Fibroblast of peridontal ligament (primary cell): ENCODE data around the gene MAP4K5.
"Not testable (repeated sequence)": the region's sequence is repeated elsewhere in the genome, so short reads cannot be mapped to it uniquely, and the experiment has no call there.

ENCODE experiments used
- DNase-seq: peaks from one replicate; pipeline ENCODE4 v3.0.0-alpha.2; 2010; ENCODE audit errors: extremely low read depth

The MAP4K5 gene

GRCh38 chr14:50531595-50532501, 521 bp downstream of the MAP4K5 start:
- DNase-seq = peak; percentile 31

- DNase-seq = peak; percentile 28
Measured at GRCh38 chr14:50530794-50531365, 1.5 kb downstream of the MAP4K5 start.

GRCh38 chr14:50530358-50530757, 2.0 kb downstream of the MAP4K5 start:
- peak; percentile 68 for DNase-seq

- no peak for DNase-seq
Measured at GRCh38 chr14:50529288-50530179, 2.8 kb downstream of the MAP4K5 start.

- DNase-seq = peak; percentile 62
Measured at GRCh38 chr14:50528000-50528399, 4.4 kb downstream of the MAP4K5 start.

GRCh38 chr14:50524731-50525515, 7.4 kb downstream of the MAP4K5 start:
- no peak for DNase-seq

GRCh38 chr14:50524060-50524459, 8.3 kb downstream of the MAP4K5 start:
- no peak for DNase-seq

- DNase-seq = no peak
Measured at GRCh38 chr14:50523271-50524041, 8.9 kb downstream of the MAP4K5 start.

GRCh38 chr14:50521912-50522341, 10.4 kb downstream of the MAP4K5 start:
- DNase-seq = peak; percentile 52

- peak; percentile 88 for DNase-seq
Measured at GRCh38 chr14:50520947-50521815, 11.2 kb downstream of the MAP4K5 start.

GRCh38 chr14:50516091-50516490, 16.3 kb downstream of the MAP4K5 start:
- DNase-seq = no peak

GRCh38 chr14:50512463-50512862, 19.9 kb downstream of the MAP4K5 start:
- no peak for DNase-seq

GRCh38 chr14:50510157-50510556, 22.2 kb downstream of the MAP4K5 start:
- no peak for DNase-seq

GRCh38 chr14:50507078-50507477, 25.3 kb downstream of the MAP4K5 start:
- DNase-seq = not testable (repeated sequence)

GRCh38 chr14:50501642-50502041, 30.7 kb downstream of the MAP4K5 start:
- peak; percentile 39 for DNase-seq

- DNase-seq = no peak
Measured at GRCh38 chr14:50497351-50497750, 35.0 kb downstream of the MAP4K5 start.

GRCh38 chr14:50489851-50490250, 42.5 kb downstream of the MAP4K5 start:
- DNase-seq = no peak

GRCh38 chr14:50488521-50488920, 43.8 kb downstream of the MAP4K5 start:
- no peak for DNase-seq

GRCh38 chr14:50479041-50479440, 53.3 kb downstream of the MAP4K5 start:
- no peak for DNase-seq

- no peak for DNase-seq
Measured at GRCh38 chr14:50477760-50478159, 54.6 kb downstream of the MAP4K5 start.
